Measurements from ENCODE around the gene EPX. TPM values are rescaled to one million over a fixed set of nuclear protein-coding genes. Genes with fewer than 3 reads are reported as not detected.

EPX gene
- polyA plus RNA-seq, 2 of the 4 experiments (the other 2 are of a cell fraction), result not detected

GRCh38 chr17:58200024-58200633, 7.6 kb downstream of the EPX start:
- peak; percentile 80 to 89 for DNase-seq (ENCODE audit: low read depth in 1 of 2, low spot score in 1 of 2)
- 28% methylated on average over 11 of the region's 14 CpGs for WGBS (ENCODE audit: missing lambda C conversion rate)
- H3K4me1 ChIP-seq, result no peaks in the 10 kb centered on the region
- ATAC-seq, result peak; percentile 86 to 98
- H3K4me2 ChIP-seq, result peak overlapping the region; percentile 67
- CTCF ChIA-PET, result interaction anchor here (0.6 to 5.7 kb wide), 28 partner anchors 10 to 953 kb away, joined by 3 to 55 read pairs (median 4); partner anchors contain the start of genes EPX, LPO and MKS1
- H3K9me3 ChIP-seq, result no peaks in the 10 kb centered on the region
- no peak for FAIRE-seq
- POLR2A ChIA-PET, result no interaction called here
- H3K4me3 ChIP-seq, result no peak overlapping the region
- TF ChIP-seq MYC (IDR thresholded peaks at IDR 0.05; ENCODE audit: borderline replicate concordance, low read length) (peak; percentile 59; the same call in 1 of the 2 replicates), NFE2L2 (conservative IDR thresholded peaks at IDR 0.05; ENCODE audit: low read length) (no peak), RAD21 (conservative IDR thresholded peaks at IDR 0.05 in 1 of 2, IDR thresholded peaks at IDR 0.05 in 1 of 2) (peak in 1 of 2 experiments; percentile 57; a peak in 3 of 5 replicates), BHLHE40 (IDR thresholded peaks at IDR 0.05; ENCODE audit: low read depth, low read length) (no peak), CTCF (IDR thresholded peaks at IDR 0.05) (peak; percentile 64), GATA3 (IDR thresholded peaks at IDR 0.05; ENCODE audit: borderline replicate concordance) (no peak), USF2 (IDR thresholded peaks at IDR 0.05) (peak; percentile 52), JUN (IDR thresholded peaks at IDR 0.05) (no peak), SMC3 (IDR thresholded peaks at IDR 0.05) (peak; percentile 48; the same call in 2 of the 3 replicates), CEBPB (IDR thresholded peaks at IDR 0.05) (no peak), ZFP36 (IDR thresholded peaks at IDR 0.05; ENCODE audit: borderline replicate concordance, partially characterized antibody) (no peak), EP300 (IDR thresholded peaks at IDR 0.05) (no peak)
- TF ChIP-seq, protein P1, sequence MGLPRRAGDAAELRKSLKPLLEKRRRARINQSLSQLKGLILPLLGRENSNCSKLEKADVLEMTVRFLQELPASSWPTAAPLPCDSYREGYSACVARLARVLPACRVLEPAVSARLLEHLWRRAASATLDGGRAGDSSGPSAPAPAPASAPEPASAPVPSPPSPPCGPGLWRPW (IDR thresholded peaks at IDR 0.05), result no peak
- TF ChIP-seq, protein P2, sequence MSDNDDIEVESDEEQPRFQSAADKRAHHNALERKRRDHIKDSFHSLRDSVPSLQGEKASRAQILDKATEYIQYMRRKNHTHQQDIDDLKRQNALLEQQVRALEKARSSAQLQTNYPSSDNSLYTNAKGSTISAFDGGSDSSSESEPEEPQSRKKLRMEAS (IDR thresholded peaks at IDR 0.05), result peak; percentile 79
- H3K27ac ChIP-seq, result 0 out of 6 replicates have a peak overlapping the region, but pooled peaks of 1 of the 2 experiments have one; percentile 23

GRCh38 chr17:58202859-58203258, 10.3 kb downstream of the EPX start:
- FAIRE-seq (no peak), DNase-seq (ENCODE audit: low read depth in 1 of 2, low spot score in 1 of 2) (no peak), ATAC-seq (no peak)
- TF ChIP-seq USF2 (IDR thresholded peaks at IDR 0.05) (no peak), TFCP2L1 (CRISPR knock-in tag; IDR thresholded peaks at IDR 0.05) (no peak), MAZ (IDR thresholded peaks at IDR 0.05; ENCODE audit: borderline replicate concordance, low read depth, low read length) (no peak), EHMT2 (IDR thresholded peaks at IDR 0.05; ENCODE audit: low read depth) (no peak), MAFK (IDR thresholded peaks at IDR 0.05; ENCODE audit: partially characterized antibody) (no peak), TP53 (CRISPR knock-in tag; IDR thresholded peaks at IDR 0.05) (no peak)
- TF ChIP-seq, protein P2 (IDR thresholded peaks at IDR 0.05), result no peak
- ChIA-PET CTCF (interaction anchor here (1.3 to 5.7 kb wide), 4 partner anchors 13 to 47 kb away, joined by 3 to 55 read pairs (median 18); partner anchors contain the start of genes EPX and MKS1), POLR2A (no interaction called here)
- Histone ChIP-seq H3K9me3 (no peaks in the 10 kb centered on the region), H3K4me2 (no peak overlapping the region), H3K4me1 (no peaks in the 10 kb centered on the region), H3K27ac (no peak overlapping the region), H3K4me3 (no peak overlapping the region)
- WGBS (ENCODE audit: missing lambda C conversion rate), result 46% methylated on average over 7 of the region's 7 CpGs
